HepG2 (cell line): Measurements from ENCODE around the gene MSANTD1. TPM values are rescaled to one million over a fixed set of nuclear protein-coding genes. Genes with fewer than 3 reads are reported as not detected.
A peak's percentile ranks its signal among the peaks of the same experiment; 100 is the strongest.

Source experiments
- ATAC-seq: fragments of 200-7000 bp; cut with Tn5 transposase; 3 replicates; pipeline ENCODE4 v1.9.1; 2020; ENCODE audit warnings: mild to moderate bottlenecking, moderate library complexity
- BruUV-seq: library from RNA; stranded (reverse); fragments of 400-500 nt; replicated peaks from 2 replicates; lab custom pipeline; 2021; lab: Mats Ljungman, UMichigan
- CTCF ChIA-PET: fragments of 300-600 bp; formaldehyde crosslinking; extraction: SDS; loops from one replicate; lab custom pipeline; 2021; ENCODE audit warnings: low total read pairs, inconsistent platforms, low intra/inter-chr PET ratio; lab: Yijun Ruan, JAX
- POLR2A ChIA-PET: fragments of 350-600 bp; sonication (Branson Sonifier 250); formaldehyde crosslinking; loops from one replicate; lab custom pipeline; 2020; ENCODE audit warnings: antibody characterized with exemption, inconsistent platforms; lab: Yijun Ruan, JAX
- DNase-seq: peaks from one replicate; pipeline ENCODE4 v3.0.0-alpha.2; 2015; ENCODE audit warnings: low spot score
- FAIRE-seq: peaks from 3 replicates; lab custom pipeline; 2011; peaks lifted over from hg19 to GRCh38; lab: Jason Lieb, UNC
- H2AFZ ChIP-seq: one replicate; pipeline ENCODE4 v1.6.1; 2011; ENCODE audit warnings: low read length, inconsistent platforms
- H3K27ac ChIP-seq: fragments of 300-600 bp; 3 replicates; pipeline ENCODE4 v1.8.0; 2011; ENCODE audit warnings: mixed run types, mild to moderate bottlenecking, mixed read lengths, low read length, inconsistent platforms; ENCODE audit not compliant: insufficient read depth; ENCODE audit errors: extremely low read length
- H3K27me3 ChIP-seq, 2 experiments: fragments of 200-600 bp in 1 of 2; 2 replicates in 1 of 2; 3 replicates in 1 of 2; pipeline versions ENCODE4 v1.6.0 to v1.8.0; 2011; ENCODE audit warnings: low read length in 2 of 2, mild to moderate bottlenecking in 2 of 2, moderate library complexity in 2 of 2, inconsistent platforms in 1 of 2; ENCODE audit not compliant: insufficient read depth in 2 of 2, control insufficient read depth in 1 of 2
- H3K36me3 ChIP-seq, 2 experiments: fragments of 200-600 bp in 1 of 2; replicated peaks in 1 of 2; 2 replicates in 1 of 2; 3 replicates in 1 of 2; pipeline versions ENCODE4 v1.5.1 to v1.8.0; 2011; ENCODE audit warnings: low read length in 2 of 2, inconsistent platforms in 1 of 2; ENCODE audit not compliant: insufficient read depth in 2 of 2, control insufficient read depth in 1 of 2
- H3K4me1 ChIP-seq: 2 replicates; pipeline ENCODE4 v1.5.1; 2012; ENCODE audit warnings: low read length, inconsistent platforms; ENCODE audit not compliant: insufficient read depth
- H3K4me2 ChIP-seq: 2 replicates; pipeline ENCODE4 v1.6.0; 2011; ENCODE audit warnings: low read depth, low read length, inconsistent platforms
- H3K4me3 ChIP-seq, 3 experiments: fragments of 200-600 bp in 1 of 3; sonication (generic), shearing (Covaris generic) in 1 of 3; replicated peaks in 1 of 3; 2 replicates each; pipeline ENCODE4 v1.5.1; 2011 to 2016; ENCODE audit warnings: low read length in 3 of 3, inconsistent platforms in 2 of 3, low read depth in 2 of 3, mild to moderate bottlenecking in 2 of 3, control low read depth in 1 of 3, mixed read lengths in 1 of 3; ENCODE audit not compliant: insufficient read depth in 1 of 3
- H3K79me2 ChIP-seq: one replicate; pipeline ENCODE4 v1.6.1; 2011; ENCODE audit warnings: low read length, inconsistent platforms; ENCODE audit not compliant: insufficient read depth
- H3K9ac ChIP-seq: 2 replicates; pipeline ENCODE4 v1.6.0; 2011; ENCODE audit warnings: mild to moderate bottlenecking, low read depth, low read length, inconsistent platforms; ENCODE audit not compliant: insufficient read depth
- H3K9me3 ChIP-seq: 2 replicates; pipeline ENCODE4 v1.5.1; 2012; ENCODE audit warnings: mild to moderate bottlenecking, low read length
- H4K20me1 ChIP-seq: 2 replicates; pipeline ENCODE4 v1.6.0; 2011; ENCODE audit warnings: inconsistent platforms, mild to moderate bottlenecking, low read length, moderate library complexity; ENCODE audit not compliant: insufficient read depth
- HMG20B ChIP-seq: conservative IDR thresholded peaks from 2 replicates; pipeline ENCODE4 v1.6.1; 2016; ENCODE audit warnings: missing genetic modification reagents, missing compliant biosample characterization
- NR2C2 ChIP-seq: sonication (generic); formaldehyde crosslinking; IDR thresholded peaks from 2 replicates; pipeline ENCODE4 v1.4.0; 2020; ENCODE audit warnings: missing genetic modification reagents, mild to moderate bottlenecking, moderate library complexity, borderline replicate concordance
- SYNCRIP ChIP-seq: fragments of 200-400 bp; formaldehyde crosslinking; IDR thresholded peaks from 2 replicates; pipeline ENCODE4 v1.6.1; 2018; ENCODE audit warnings: mild to moderate bottlenecking, low read depth, low read length; ENCODE audit not compliant: insufficient read depth
- ZNF10 ChIP-seq: sonication (generic); formaldehyde crosslinking; IDR thresholded peaks from 2 replicates; pipeline ENCODE4 v1.4.0; 2020; ENCODE audit warnings: mild to moderate bottlenecking, low read depth, missing genetic modification reagents, borderline replicate concordance
- ZNF17 ChIP-seq: sonication (generic); formaldehyde crosslinking; IDR thresholded peaks from 2 replicates; pipeline ENCODE4 v1.5.0; 2020; ENCODE audit warnings: mild to moderate bottlenecking, missing genetic modification reagents
- ZNF20 ChIP-seq: sonication (generic); formaldehyde crosslinking; IDR thresholded peaks from 2 replicates; pipeline ENCODE4 v1.4.0; 2020; ENCODE audit warnings: mild to moderate bottlenecking, moderate library complexity, missing genetic modification reagents
- ZNF263 ChIP-seq: sonication (generic); formaldehyde crosslinking; IDR thresholded peaks from 2 replicates; pipeline ENCODE4 v1.4.0; 2020; ENCODE audit warnings: missing genetic modification reagents
- ZNF687 ChIP-seq: sonication (generic); formaldehyde crosslinking; IDR thresholded peaks from 2 replicates; pipeline ENCODE4 v1.5.1; 2020; ENCODE audit warnings: mild to moderate bottlenecking, missing genetic modification reagents, moderate library complexity
- WGBS: methylation state at CpG from one replicate; pipeline ENCODE4 v1.1.6; 2017; ENCODE audit warnings: low lambda C conversion rate; 5-methylcytosine and 5-hydroxymethylcytosine counted together
- in situ Hi-C: cut with HindIII; loops from 2 replicates; pipeline ENCODE4 v1.10.0; 2017; ENCODE audit warnings: low pct_unique_long_range_greater_than_20kb; ENCODE audit not compliant: extremely low pct_ligation_motif_present
- intact Hi-C: fragments of 100-400 bp; cut with micrococcal nuclease; formaldehyde crosslinking; loops from one replicate; pipeline ENCODE4 v1.10.0; 2022; ENCODE audit not compliant: unreplicated experiment
- polyA plus RNA-seq, 8 experiments: library from polyadenylated mRNA; depleted of rRNA in 3 of 8; stranded (reverse) in 7 of 8; unstranded in 1 of 8; fragments of >200 nt; fragmentation: Illumina TruSeq in 4 of 8; extraction: Trizol in 4 of 8; gene quantifications; 2 replicates each; pipeline versions ENCODE4 v1.2.1 to v1.2.3, GENCODE V29; 2011 to 2016; ENCODE audit warnings: low read depth in 4 of 8, missing spikeins in 1 of 8, mixed read lengths in 1 of 8; ENCODE audit not compliant: insufficient read depth in 1 of 8
- total RNA-seq, 5 experiments: library from RNA; depleted of rRNA; stranded (reverse); fragments of >200 nt; fragmentation: Illumina TruSeq; extraction: Trizol; gene quantifications; 2 replicates each; pipeline ENCODE4 v1.2.3, GENCODE V29; 2016; ENCODE audit warnings: low read depth in 1 of 5
- TF ChIP-seq, protein P1 (sequence below): sonication (generic); formaldehyde crosslinking; IDR thresholded peaks from 2 replicates; pipeline ENCODE4 v1.5.1; 2020; ENCODE audit warnings: mild to moderate bottlenecking, missing genetic modification reagents, borderline replicate concordance

The MSANTD1 gene
- total and polyA plus RNA-seq, 2 of the 13 experiments (the other 11 are each of a cell fraction or from before 2014, with no cell fraction given), result 0.22 to 0.40 TPM

- no peaks in the 10 kb centered on the region for H3K9me3 ChIP-seq
- ChIA-PET CTCF (no interaction called here), POLR2A (no interaction called here)
- peaks cover 42% of the 10 kb centered on the region for H3K4me1 ChIP-seq
- intact Hi-C loops, result loop anchor here (5.0 kb wide), 1 partner anchor 93 kb away; no protein-coding TSS in a partner anchor
- peaks cover 52% of the 10 kb centered on the region for H3K79me2 ChIP-seq
- FAIRE-seq (no peak), DNase-seq (no peak), ATAC-seq (peak; percentile 56)
- no TSS peak for BruUV-seq
- H3K27ac ChIP-seq, result no peak overlapping the region
- H3K4me3 ChIP-seq, result no peak overlapping the region
- no peaks in the 10 kb centered on the region for H3K27me3 ChIP-seq
- no peak overlapping the region for H2AFZ ChIP-seq
- no peak overlapping the region for H3K9ac ChIP-seq
- H4K20me1 ChIP-seq, result peaks cover 17% of the 10 kb centered on the region
- peaks cover 0 to 1% of the 10 kb centered on the region in 2 experiments; a peak in 1 of 5 replicates for H3K36me3 ChIP-seq
- in situ Hi-C loops, result no loop called here
- 0 out of 2 replicates have a peak overlapping the region, but pooled peaks have one; percentile 4 for H3K4me2 ChIP-seq
- 84% methylated on average over 13 of the region's 19 CpGs for WGBS
- TF ChIP-seq NR2C2 (CRISPR knock-in tag) (no peak), ZNF687 (CRISPR knock-in tag) (peak; percentile 20; the same call in 1 of the 2 replicates), ZNF10 (no peak), HMG20B (CRISPR knock-in tag) (no peak), ZNF263 (CRISPR knock-in tag) (peak; percentile 56; the same call in 1 of the 2 replicates), ZNF17 (CRISPR knock-in tag) (peak; percentile 56; the same call in 1 of the 2 replicates), ZNF20 (CRISPR knock-in tag) (no peak), SYNCRIP (no peak)
- TF ChIP-seq, protein P1, sequence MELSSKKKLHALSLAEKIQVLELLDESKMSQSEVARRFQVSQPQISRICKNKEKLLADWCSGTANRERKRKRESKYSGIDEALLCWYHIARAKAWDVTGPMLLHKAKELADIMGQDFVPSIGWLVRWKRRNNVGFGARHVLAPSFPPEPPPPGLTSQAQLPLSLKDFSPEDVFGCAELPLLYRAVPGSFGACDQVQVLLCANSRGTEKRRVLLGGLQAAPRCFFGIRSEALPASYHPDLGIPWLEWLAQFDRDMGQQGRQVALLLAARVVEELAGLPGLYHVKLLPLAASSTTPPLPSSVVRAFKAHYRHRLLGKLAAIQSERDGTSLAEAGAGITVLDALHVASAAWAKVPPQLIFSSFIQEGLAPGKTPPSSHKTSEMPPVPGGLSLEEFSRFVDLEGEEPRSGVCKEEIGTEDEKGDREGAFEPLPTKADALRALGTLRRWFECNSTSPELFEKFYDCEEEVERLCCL, result no peak
These were observed 51.2 kb downstream of the MSANTD1 start for GRCh38 chr4:3299976-3300671.
